Neutrophil (primary cell): ENCODE measurements around the gene FERMT3.

Experiments
- H3K27ac ChIP-seq: fragments of 200-600 bp; sonication (generic); 2 replicates; pipeline ENCODE4 v1.5.1; 2016; ENCODE audit warnings: mild to moderate bottlenecking, moderate library complexity
- H3K27me3 ChIP-seq: fragments of 200-600 bp; sonication (generic); 2 replicates; pipeline ENCODE4 v1.6.0; 2016; ENCODE audit warnings: mild to moderate bottlenecking
- H3K36me3 ChIP-seq: fragments of 200-600 bp; sonication (generic); 2 replicates; pipeline ENCODE4 v1.5.1; 2017
- H3K4me1 ChIP-seq, 2 experiments: fragments of 200-600 bp in 1 of 2; sonication (generic) in 1 of 2; 1 replicate in 1 of 2; 2 replicates in 1 of 2; pipeline versions ENCODE4 v1.5.1 to v1.6.1; 2013 to 2016; ENCODE audit warnings: low read depth in 1 of 2, low read length in 1 of 2, mild to moderate bottlenecking in 1 of 2, moderate library complexity in 1 of 2; ENCODE audit not compliant: control insufficient read depth in 1 of 2, insufficient read depth in 1 of 2
- H3K4me3 ChIP-seq, 2 experiments: fragments of 200-600 bp in 1 of 2; sonication (generic) in 1 of 2; 1 replicate in 1 of 2; 2 replicates in 1 of 2; pipeline ENCODE4 v1.5.1; 2013 to 2016; ENCODE audit warnings: low read depth in 1 of 2, low read length in 1 of 2, mild to moderate bottlenecking in 1 of 2, moderate library complexity in 1 of 2
- H3K9me3 ChIP-seq: fragments of 200-600 bp; sonication (generic); 2 replicates; pipeline ENCODE4 v1.5.1; 2016
- CTCF ChIP-seq: fragments of 200-600 bp; sonication (generic); IDR thresholded peaks from 2 replicates; pipeline ENCODE4 v1.5.1; 2016; ENCODE audit warnings: antibody characterized with exemption

FERMT3 gene

DNA sequence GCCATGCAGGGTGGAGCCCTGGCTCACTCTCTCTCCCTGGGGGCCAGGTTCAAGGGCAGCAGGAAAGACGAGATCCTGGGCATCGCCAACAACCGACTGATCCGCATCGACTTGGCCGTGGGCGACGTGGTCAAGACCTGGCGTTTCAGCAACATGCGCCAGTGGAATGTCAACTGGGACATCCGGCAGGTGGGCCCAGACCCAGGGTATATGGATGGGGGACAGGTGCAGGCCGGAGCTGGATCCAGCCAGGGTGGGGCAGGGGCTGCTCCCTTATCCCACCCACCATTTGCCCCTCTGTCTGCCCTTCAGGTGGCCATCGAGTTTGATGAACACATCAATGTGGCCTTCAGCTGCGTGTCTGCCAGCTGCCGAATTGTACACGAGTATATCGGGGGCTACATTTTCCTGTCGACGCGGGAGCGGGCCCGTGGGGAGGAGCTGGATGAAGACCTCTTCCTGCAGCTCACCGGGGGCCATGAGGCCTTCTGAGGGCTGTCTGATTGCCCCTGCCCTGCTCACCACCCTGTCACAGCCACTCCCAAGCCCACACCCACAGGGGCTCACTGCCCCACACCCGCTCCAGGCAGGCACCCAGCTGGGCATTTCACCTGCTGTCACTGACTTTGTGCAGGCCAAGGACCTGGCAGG lies 16.6 kb downstream of the FERMT3 start:
- Histone ChIP-seq H3K27ac (peak overlapping the region; percentile 85), H3K27me3 (no peaks in the 10 kb centered on the region), H3K4me3 (no peak overlapping the region), H3K9me3 (no peaks in the 10 kb centered on the region), H3K36me3 (peaks cover 66% of the 10 kb centered on the region), H3K4me1 (peaks cover 24 to 27% of the 10 kb centered on the region in 2 experiments)
- TF ChIP-seq CTCF = no peak

DNA sequence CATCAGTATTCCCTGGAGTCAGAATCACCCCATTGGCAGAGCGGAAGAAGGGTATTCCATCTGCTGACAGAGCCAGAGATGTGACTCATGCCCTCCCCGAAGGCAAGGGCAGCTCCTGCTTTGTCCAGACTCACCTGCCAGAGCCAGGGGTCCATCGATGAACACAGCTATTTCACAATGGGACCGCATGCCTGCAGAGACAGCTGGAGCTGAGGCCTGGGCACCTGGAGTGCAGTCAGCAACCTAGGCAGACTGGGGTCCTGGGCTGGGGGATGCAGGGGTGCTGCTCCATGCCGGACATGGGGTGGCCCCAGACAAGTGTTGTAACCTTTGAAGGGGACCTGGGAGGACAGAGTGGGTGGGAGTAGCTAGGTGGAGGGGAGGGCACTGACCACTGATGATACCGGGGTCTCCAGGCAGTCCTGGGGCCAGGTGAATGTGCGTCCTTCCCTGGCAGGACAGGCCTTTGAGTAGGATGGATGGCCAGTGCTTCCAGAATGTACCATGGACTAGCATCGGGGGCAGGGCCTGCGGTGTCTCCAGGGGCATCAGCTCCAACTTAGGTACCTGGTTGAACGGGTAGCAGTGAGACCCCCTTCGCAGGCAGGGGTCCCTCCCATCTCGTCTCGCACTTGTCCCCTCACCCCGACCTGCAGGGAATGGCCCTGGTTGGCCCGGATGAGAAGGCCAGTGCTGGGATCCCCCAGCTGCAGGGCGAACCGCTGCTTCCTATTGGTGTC lies 17.8 kb downstream of the FERMT3 start:
- Histone ChIP-seq H3K4me3 (no peak overlapping the region), H3K4me1 (peaks cover 28 to 31% of the 10 kb centered on the region in 2 experiments), H3K27ac (peak overlapping the region; percentile 85), H3K36me3 (peaks cover 54% of the 10 kb centered on the region), H3K9me3 (no peaks in the 10 kb centered on the region), H3K27me3 (no peaks in the 10 kb centered on the region)
- no peak for TF ChIP-seq CTCF

DNA sequence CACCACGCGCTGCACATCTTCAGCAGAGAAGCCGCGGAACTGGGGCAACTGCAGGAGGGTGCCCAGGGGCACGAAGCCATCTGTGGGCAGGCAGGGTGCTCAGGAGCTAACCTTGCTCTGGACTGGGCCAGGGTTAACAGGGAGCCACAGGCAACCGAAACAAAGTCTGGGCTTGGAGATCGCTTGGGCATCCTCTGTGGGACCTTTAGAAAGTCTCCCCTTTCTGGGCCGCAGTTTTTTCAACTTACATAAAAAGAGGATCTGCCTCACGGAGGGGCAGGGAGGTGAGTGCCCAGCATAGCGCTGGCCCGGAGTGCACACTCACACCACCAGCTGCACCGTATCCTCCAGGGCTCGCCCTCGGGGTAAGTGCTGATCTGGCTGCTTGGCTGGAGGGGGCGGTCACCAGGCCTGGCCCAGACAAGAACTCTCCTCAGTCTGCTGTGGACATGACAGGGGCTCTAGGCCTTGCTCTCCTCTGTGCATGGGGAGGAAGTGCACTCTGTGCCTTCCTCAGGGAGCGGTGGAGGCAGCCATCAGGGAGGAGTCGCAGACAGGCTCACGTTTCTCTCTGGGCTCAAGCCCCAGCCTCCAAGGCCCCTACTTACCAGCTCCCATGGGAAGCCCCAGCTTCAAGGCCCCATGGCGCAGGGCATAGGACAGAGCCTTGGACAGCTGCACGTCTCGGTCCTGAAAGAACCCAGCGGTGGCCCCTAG lies 18.5 kb downstream of the FERMT3 start:
- no peak for TF ChIP-seq CTCF
- peaks cover 35 to 38% of the 10 kb centered on the region in 2 experiments for H3K4me1 ChIP-seq
- H3K27me3 ChIP-seq = no peaks in the 10 kb centered on the region
- H3K9me3 ChIP-seq = no peaks in the 10 kb centered on the region
- peaks cover 46% of the 10 kb centered on the region for H3K36me3 ChIP-seq
- H3K4me3 ChIP-seq = peak overlapping the region; percentile 75 to 84
- peak overlapping the region; percentile 85 for H3K27ac ChIP-seq

DNA sequence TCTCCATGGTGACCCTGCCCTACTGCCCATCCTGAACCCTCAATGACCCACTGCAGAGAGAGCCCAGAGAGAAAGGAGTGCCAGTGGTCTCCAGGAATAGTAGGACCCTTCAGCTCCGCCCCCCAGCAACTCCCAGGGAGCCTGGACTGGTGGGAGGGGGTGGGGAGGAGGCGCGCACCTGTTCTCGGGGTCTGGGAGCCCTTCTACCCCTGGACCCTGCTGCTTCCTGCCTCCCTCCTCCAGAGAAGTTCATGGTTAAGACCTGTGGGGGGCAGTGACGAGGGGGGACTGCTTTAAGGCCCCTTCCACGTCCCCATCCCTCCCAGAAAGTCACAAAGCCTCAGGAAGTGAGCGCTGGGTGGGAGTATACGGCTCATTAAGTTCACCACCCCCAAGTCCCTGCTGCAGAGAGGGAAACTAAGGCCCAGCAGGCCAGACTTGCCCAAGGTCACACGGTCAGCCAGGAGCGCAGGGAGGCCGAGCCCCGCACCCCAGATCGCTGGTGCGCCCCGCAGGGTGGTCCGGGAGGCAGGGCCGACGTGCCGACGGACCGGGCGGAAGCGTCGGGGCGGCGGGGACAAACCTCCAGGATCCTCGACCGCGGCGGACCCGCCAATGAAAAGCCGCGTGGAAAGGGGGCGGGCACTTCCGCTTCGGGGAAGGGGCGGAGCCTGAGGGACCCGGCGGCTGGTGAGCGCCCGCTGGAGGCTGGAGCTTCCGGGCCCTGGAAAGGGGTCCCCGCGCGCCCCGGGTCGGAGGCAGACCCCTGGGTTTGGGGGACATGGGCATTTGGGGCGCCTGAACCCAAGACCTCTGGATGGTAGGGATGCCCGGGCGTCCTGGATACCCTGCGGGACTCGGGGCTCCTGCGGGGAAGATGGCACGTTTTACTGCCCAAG lies 19.3 kb downstream of the FERMT3 start, which contains the start of the genes NUDT22 and TRPT1:
NUDT22 (plus strand) TSS at position 667 of the 899 bp plus-strand sequence. CDS start 379 bp downstream, outside the sequence.
TRPT1 (minus strand) TSS at position 579 of the 899 bp plus-strand sequence; CDS start at position 253, 326 bp downstream.
- Histone ChIP-seq H3K27me3 (no peaks in the 10 kb centered on the region), H3K36me3 (peaks cover 38% of the 10 kb centered on the region), H3K9me3 (no peaks in the 10 kb centered on the region), H3K27ac (peak within 1 kb of the TSS; percentile 85), H3K4me1 (peaks cover 40 to 43% of the 10 kb centered on the region in 2 experiments), H3K4me3 (peak within 1 kb of the TSS; percentile 75 to 84)
- no peak for TF ChIP-seq CTCF
